HG02981 (cell line): Measurements from ENCODE around the gene RNF4.
"Not testable (repeated sequence)": the region's sequence is repeated elsewhere in the genome, so short reads cannot be mapped to it uniquely, and the experiment has no call there.

Experiments used
- ATAC-seq: cut with Tn5 transposase; IDR thresholded peaks from one replicate; pipeline ENCODE4 v1.9.1; 2021; ENCODE audit warnings: mild to moderate bottlenecking, moderate library complexity; ENCODE audit not compliant: unreplicated experiment

RNF4 gene

GRCh38 chr4:2457481-2458295, 11.2 kb upstream of the RNF4 start:
- no peak for ATAC-seq

- no peak for ATAC-seq
Measured at GRCh38 chr4:2458546-2459491, 10.1 kb upstream of the RNF4 start.

GRCh38 chr4:2459589-2460349, 9.1 kb upstream of the RNF4 start:
- ATAC-seq, result no peak

- ATAC-seq, result no peak
Measured at GRCh38 chr4:2461246-2461960, 7.5 kb upstream of the RNF4 start.

GRCh38 chr4:2462218-2462991, 6.5 kb upstream of the RNF4 start:
- ATAC-seq, result peak; percentile 70

- no peak for ATAC-seq
Measured at GRCh38 chr4:2462992-2463762, 5.7 kb upstream of the RNF4 start.

GRCh38 chr4:2465032-2465431, 3.9 kb upstream of the RNF4 start:
- no peak for ATAC-seq

- not testable (repeated sequence) for ATAC-seq
Measured at GRCh38 chr4:2465544-2465943, 3.4 kb upstream of the RNF4 start.

GRCh38 chr4:2469192-2469984, 482 bp downstream of the RNF4 start:
- ATAC-seq, result peak; percentile 37

- no peak for ATAC-seq
Measured at GRCh38 chr4:2470791-2471190, 1.9 kb downstream of the RNF4 start.

- no peak for ATAC-seq
Measured at GRCh38 chr4:2472187-2472586, 3.3 kb downstream of the RNF4 start.

- no peak for ATAC-seq
Measured at GRCh38 chr4:2478229-2478628, 9.3 kb downstream of the RNF4 start.

GRCh38 chr4:2480649-2481048, 11.7 kb downstream of the RNF4 start:
- no peak for ATAC-seq

GRCh38 chr4:2482192-2482591, 13.3 kb downstream of the RNF4 start:
- ATAC-seq, result no peak

GRCh38 chr4:2482693-2483092, 13.8 kb downstream of the RNF4 start:
- peak; percentile 63 for ATAC-seq

- ATAC-seq, result no peak
Measured at GRCh38 chr4:2483237-2483636, 14.3 kb downstream of the RNF4 start.

- ATAC-seq, result no peak
Measured at GRCh38 chr4:2484185-2484584, 15.3 kb downstream of the RNF4 start.

- peak; percentile 66 for ATAC-seq
Measured at GRCh38 chr4:2484993-2485392, 16.1 kb downstream of the RNF4 start.
